Tibial nerve (tissue), 4 donors: ENCODE data around the gene GRM4.

ENCODE experiments used
- CTCF ChIP-seq, 5 experiments: fragments of 200-600 bp in 3 of 5; fragments of 450-650 bp in 2 of 5; sonication (generic) in 3 of 5; IDR thresholded peaks; one replicate each; pipeline ENCODE4 v1.5.1; 2016 to 2019; ENCODE audit warnings: antibody characterized with exemption in 5 of 5, mild to moderate bottlenecking in 3 of 5, moderate library complexity in 2 of 5
- EP300 ChIP-seq, 2 donors: sonication (generic); formaldehyde crosslinking; IDR thresholded peaks; one replicate each; pipeline ENCODE4 v1.6.1; 2017; ENCODE audit warnings: antibody characterized with exemption in 2 of 2, mild to moderate bottlenecking in 1 of 2
- POLR2A ChIP-seq, 2 donors: fragments of 450-650 bp; IDR thresholded peaks; one replicate each; pipeline ENCODE4 v1.6.1; 2017; ENCODE audit warnings: antibody characterized with exemption in 2 of 2, mild to moderate bottlenecking in 2 of 2, moderate library complexity in 2 of 2

DNA sequence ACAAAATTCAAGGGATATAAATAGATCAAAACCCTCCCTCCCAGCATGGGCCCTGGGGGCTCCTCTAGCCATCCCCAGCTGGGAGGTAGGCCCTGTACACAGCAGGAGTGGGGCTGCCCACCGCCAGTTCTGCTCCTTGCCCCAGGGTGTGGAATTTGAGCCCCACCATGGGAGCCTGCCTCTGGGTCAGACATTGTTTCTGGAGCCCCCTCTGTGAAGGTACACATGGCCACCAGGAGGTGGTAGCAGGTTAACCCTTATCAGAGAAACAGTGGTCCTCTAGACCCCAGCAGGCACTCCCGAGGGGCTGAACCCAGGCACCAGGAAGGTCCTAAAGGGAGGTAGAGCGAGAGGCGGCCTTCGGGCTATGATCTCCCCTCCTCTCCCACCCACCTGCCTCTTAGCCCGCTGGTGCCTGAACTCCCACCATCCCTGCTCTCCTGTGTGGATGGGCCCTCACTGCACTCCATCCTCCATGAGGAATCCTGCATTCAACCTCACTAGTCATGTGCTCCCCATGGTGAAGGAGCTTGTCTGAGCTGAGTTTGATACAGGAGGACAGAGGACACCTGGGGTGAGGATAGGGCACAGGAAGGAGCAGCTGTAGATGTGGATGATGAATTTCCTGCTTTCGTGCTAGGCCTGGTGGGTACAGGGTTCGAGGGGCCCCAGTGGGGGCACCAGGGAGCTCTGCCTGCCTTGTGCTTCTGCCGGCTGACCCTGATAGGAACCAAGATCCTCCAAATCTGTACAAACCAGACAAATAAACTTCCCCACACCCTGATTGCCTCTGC, 114.9 kb downstream of the GRM4 start:
- TF ChIP-seq CTCF (IDR thresholded peaks at IDR 0.05), result no peak
- TF ChIP-seq EP300 (IDR thresholded peaks at IDR 0.05), result no peak
- no peak for TF ChIP-seq POLR2A (IDR thresholded peaks at IDR 0.05)
